C4-2B (cell line): Measurements from ENCODE around the gene STK16.
A peak's percentile ranks its signal among the peaks of the same experiment; 100 is the strongest.

Experiments
- H3K27ac ChIP-seq: fragments of 450-650 bp; 2 replicates; pipeline ENCODE4 v1.5.1; 2017
- CTCF ChIP-seq: fragments of 450-650 bp; conservative IDR thresholded peaks from 2 replicates; pipeline ENCODE4 v1.5.1; 2017; ENCODE audit warnings: mild to moderate bottlenecking
- ZFX ChIP-seq: fragments of 450-650 bp; IDR thresholded peaks from 2 replicates; pipeline ENCODE4 v1.6.1; 2017

STK16 gene

GRCh38 chr2:219223831-219224610, 21.3 kb upstream of the STK16 start:
- H3K27ac ChIP-seq, result no peak overlapping the region

GRCh38 chr2:219225350-219225749, 19.9 kb upstream of the STK16 start:
- H3K27ac ChIP-seq, result no peak overlapping the region
- TF ChIP-seq ZFX (no peak), CTCF (no peak)

More at GRCh38 chr2:219223831-219224610, 21.3 kb upstream of the STK16 start:
- TF ChIP-seq ZFX (no peak), CTCF (no peak)

GRCh38 chr2:219228041-219228910, 17.0 kb upstream of the STK16 start:
- no peak for TF ChIP-seq CTCF
- no peak for TF ChIP-seq ZFX
- peak overlapping the region; percentile 88 for H3K27ac ChIP-seq

- H3K27ac ChIP-seq, result peak overlapping the region; percentile 88
Observed at GRCh38 chr2:219228911-219229304, 16.4 kb upstream of the STK16 start.

GRCh38 chr2:219229305-219230058, 15.8 kb upstream of the STK16 start, which contains the start of the genes ANKZF1 and ATG9A:
Gene ANKZF1 (plus strand): TSS chr2:219229806. CDS start chr2:219230258, 452 bp downstream.
Gene ATG9A (minus strand): TSS chr2:219229636. CDS start chr2:219228024, 1,612 bp downstream.
- TF ChIP-seq CTCF, result no peak
- TF ChIP-seq ZFX, result peak; percentile 68; the same call in 1 of the 2 replicates
- peak within 1 kb of the TSS; percentile 88 for H3K27ac ChIP-seq

More at GRCh38 chr2:219228911-219229304, 16.4 kb upstream of the STK16 start:
- TF ChIP-seq CTCF, result no peak
- no peak for TF ChIP-seq ZFX

GRCh38 chr2:219230059-219230540, 15.2 kb upstream of the STK16 start:
- peak overlapping the region; percentile 88 for H3K27ac ChIP-seq
- no peak for TF ChIP-seq ZFX
- TF ChIP-seq CTCF, result no peak
